Measurements from ENCODE around the gene ABR. TPM values are rescaled to one million over a fixed set of nuclear protein-coding genes. Genes with fewer than 3 reads are reported as not detected.

The ABR gene
- total RNA-seq, 4 donors from 2014 or later: 35.4 to 192 (median 138) TPM

GRCh38 chr17:1143573-1143972 is 36.2 kb downstream of the ABR start:
- no peaks in the 10 kb centered on the region for H3K27me3 ChIP-seq
- no peaks in the 10 kb centered on the region for H3K36me3 ChIP-seq
- intact Hi-C loops (cut with DNase I; ENCODE audit: low total_unique reads): no loop called here
- no peak overlapping the region for H3K27ac ChIP-seq
- H3K4me3 ChIP-seq: no peak overlapping the region
- no peaks in the 10 kb centered on the region for H3K9me3 ChIP-seq
- H3K4me1 ChIP-seq: no peaks in the 10 kb centered on the region
- TF ChIP-seq CTCF (IDR thresholded peaks at IDR 0.05) (no peak), POLR2A (IDR thresholded peaks at IDR 0.05) (no peak)
- no peak for DNase-seq

GRCh38 chr17:1142561-1142971 is 37.2 kb downstream of the ABR start:
- H3K27me3 ChIP-seq: no peaks in the 10 kb centered on the region
- H3K36me3 ChIP-seq: no peaks in the 10 kb centered on the region
- H3K27ac ChIP-seq: no peak overlapping the region
- H3K4me3 ChIP-seq: no peak overlapping the region
- intact Hi-C loops (cut with DNase I; ENCODE audit: low total_unique reads): no loop called here
- TF ChIP-seq CTCF (IDR thresholded peaks at IDR 0.05) (no peak), POLR2A (IDR thresholded peaks at IDR 0.05) (no peak)
- no peaks in the 10 kb centered on the region for H3K4me1 ChIP-seq
- DNase-seq: no peak
- no peaks in the 10 kb centered on the region for H3K9me3 ChIP-seq

GRCh38 chr17:1137465-1137894 is 42.3 kb downstream of the ABR start:
- TF ChIP-seq CTCF (IDR thresholded peaks at IDR 0.05) (no peak), POLR2A (IDR thresholded peaks at IDR 0.05) (no peak)
- H3K36me3 ChIP-seq: no peaks in the 10 kb centered on the region
- no peaks in the 10 kb centered on the region for H3K4me1 ChIP-seq
- no peak overlapping the region for H3K27ac ChIP-seq
- H3K27me3 ChIP-seq: no peaks in the 10 kb centered on the region
- DNase-seq: no peak
- H3K4me3 ChIP-seq: no peak overlapping the region
- intact Hi-C loops (cut with DNase I; ENCODE audit: low total_unique reads): no loop called here
- H3K9me3 ChIP-seq: no peaks in the 10 kb centered on the region

GRCh38 chr17:1136748-1137147 is 43.0 kb downstream of the ABR start:
- H3K27ac ChIP-seq: no peak overlapping the region
- no peaks in the 10 kb centered on the region for H3K36me3 ChIP-seq
- no peaks in the 10 kb centered on the region for H3K27me3 ChIP-seq
- DNase-seq: no peak
- TF ChIP-seq POLR2A (IDR thresholded peaks at IDR 0.05): no peak
- TF ChIP-seq CTCF (IDR thresholded peaks at IDR 0.05): no peak
- no peak overlapping the region for H3K4me3 ChIP-seq
- no peaks in the 10 kb centered on the region for H3K4me1 ChIP-seq
- intact Hi-C loops (cut with DNase I; ENCODE audit: low total_unique reads): no loop called here
- no peaks in the 10 kb centered on the region for H3K9me3 ChIP-seq

- Histone ChIP-seq H3K27me3 (no peaks in the 10 kb centered on the region), H3K36me3 (no peaks in the 10 kb centered on the region), H3K27ac (no peak overlapping the region), H3K9me3 (no peaks in the 10 kb centered on the region), H3K4me3 (no peak overlapping the region), H3K4me1 (no peaks in the 10 kb centered on the region)
- TF ChIP-seq POLR2A (IDR thresholded peaks at IDR 0.05) (no peak), CTCF (IDR thresholded peaks at IDR 0.05) (no peak)
- DNase-seq: no peak
- intact Hi-C loops (cut with DNase I; ENCODE audit: low total_unique reads): no loop called here
Measured at GRCh38 chr17:1134634-1135324, 45.0 kb downstream of the ABR start.
